C4-2B (cell line): ENCODE measurements around the gene TDRD9.

Source experiments
- CTCF ChIP-seq: fragments of 450-650 bp; conservative IDR thresholded peaks from 2 replicates; pipeline ENCODE4 v1.5.1; 2017; ENCODE audit warnings: mild to moderate bottlenecking
- ZFX ChIP-seq: fragments of 450-650 bp; IDR thresholded peaks from 2 replicates; pipeline ENCODE4 v1.6.1; 2017

- no peak for TF ChIP-seq CTCF
- no peak for TF ChIP-seq ZFX
These were observed 76.6 kb downstream of the TDRD9 start for GRCh38 chr14:104004849-104005248.
